Myocyte (in vitro differentiated cells): ENCODE measurements around the gene PTPN11. TPM values are rescaled to one million over a fixed set of nuclear protein-coding genes. Genes with fewer than 3 reads are reported as not detected.
"Not testable (repeated sequence)": the region's sequence is repeated elsewhere in the genome, so short reads cannot be mapped to it uniquely, and the experiment has no call there.

Source experiments
- DNase-seq: peaks from one replicate; pipeline ENCODE4 v3.0.0-alpha.2; 2012; ENCODE audit warnings: low read depth
- polyA plus RNA-seq: library from polyadenylated mRNA; unstranded; fragments of >200 nt; gene quantifications from one replicate; pipeline ENCODE4 v1.2.1, GENCODE V29; 2012; ENCODE audit warnings: missing spikeins
- total RNA-seq: library from RNA; depleted of rRNA; stranded (reverse); fragments of >200 nt; gene quantifications from 2 replicates; pipeline ENCODE4 v1.2.3, GENCODE V29; 2014

The PTPN11 gene
- 92.8 and 108 TPM in 2 replicates for total RNA-seq
- 46.7 TPM for polyA plus RNA-seq

GRCh38 chr12:112418608-112419296 is at the start of gene PTPN11:
PTPN11 (plus strand) TSS chr12:112418947; CDS start chr12:112419112, 165 bp downstream.
- peak; percentile 83 for DNase-seq

GRCh38 chr12:112370199-112370598 is 48.5 kb upstream of the PTPN11 start:
- DNase-seq: no peak

GRCh38 chr12:112370868-112371510 is 47.8 kb upstream of the PTPN11 start:
- DNase-seq: no peak

GRCh38 chr12:112374166-112374740 is 44.5 kb upstream of the PTPN11 start:
- no peak for DNase-seq

GRCh38 chr12:112375105-112375504 is 43.6 kb upstream of the PTPN11 start:
- no peak for DNase-seq

GRCh38 chr12:112380663-112381405 is 37.9 kb upstream of the PTPN11 start:
- no peak for DNase-seq

GRCh38 chr12:112381406-112381882 is 37.3 kb upstream of the PTPN11 start:
- peak; percentile 79 for DNase-seq

GRCh38 chr12:112381883-112382796 is 36.6 kb upstream of the PTPN11 start, which contains the start of gene HECTD4:
HECTD4 (minus strand) TSS chr12:112382431; CDS start chr12:112382128, 303 bp downstream.
- peak; percentile 92 for DNase-seq

- DNase-seq: no peak
Measured at GRCh38 chr12:112382866-112383265, 35.9 kb upstream of the PTPN11 start.

GRCh38 chr12:112386726-112387125 is 32.0 kb upstream of the PTPN11 start:
- DNase-seq: no peak

GRCh38 chr12:112389228-112389627 is 29.5 kb upstream of the PTPN11 start:
- DNase-seq: no peak

- not testable (repeated sequence) for DNase-seq
Measured at GRCh38 chr12:112389922-112390654, 28.7 kb upstream of the PTPN11 start.

GRCh38 chr12:112393328-112393727 is 25.4 kb upstream of the PTPN11 start:
- DNase-seq: no peak

GRCh38 chr12:112401054-112401453 is 17.7 kb upstream of the PTPN11 start:
- no peak for DNase-seq

GRCh38 chr12:112401903-112402498 is 16.7 kb upstream of the PTPN11 start:
- DNase-seq: no peak

- no peak for DNase-seq
Measured at GRCh38 chr12:112406519-112407488, 11.9 kb upstream of the PTPN11 start.

GRCh38 chr12:112407683-112408082 is 11.1 kb upstream of the PTPN11 start:
- DNase-seq: not testable (repeated sequence)

GRCh38 chr12:112408621-112409020 is 10.1 kb upstream of the PTPN11 start:
- no peak for DNase-seq
